ENCODE results near the gene SOX13. TPM values are rescaled to one million over a fixed set of nuclear protein-coding genes. Genes with fewer than 3 reads are reported as not detected.

Gene SOX13
- total RNA-seq, 4 donors from 2014 or later = 12.1 to 34.1 (median 33.4) TPM

DNA sequence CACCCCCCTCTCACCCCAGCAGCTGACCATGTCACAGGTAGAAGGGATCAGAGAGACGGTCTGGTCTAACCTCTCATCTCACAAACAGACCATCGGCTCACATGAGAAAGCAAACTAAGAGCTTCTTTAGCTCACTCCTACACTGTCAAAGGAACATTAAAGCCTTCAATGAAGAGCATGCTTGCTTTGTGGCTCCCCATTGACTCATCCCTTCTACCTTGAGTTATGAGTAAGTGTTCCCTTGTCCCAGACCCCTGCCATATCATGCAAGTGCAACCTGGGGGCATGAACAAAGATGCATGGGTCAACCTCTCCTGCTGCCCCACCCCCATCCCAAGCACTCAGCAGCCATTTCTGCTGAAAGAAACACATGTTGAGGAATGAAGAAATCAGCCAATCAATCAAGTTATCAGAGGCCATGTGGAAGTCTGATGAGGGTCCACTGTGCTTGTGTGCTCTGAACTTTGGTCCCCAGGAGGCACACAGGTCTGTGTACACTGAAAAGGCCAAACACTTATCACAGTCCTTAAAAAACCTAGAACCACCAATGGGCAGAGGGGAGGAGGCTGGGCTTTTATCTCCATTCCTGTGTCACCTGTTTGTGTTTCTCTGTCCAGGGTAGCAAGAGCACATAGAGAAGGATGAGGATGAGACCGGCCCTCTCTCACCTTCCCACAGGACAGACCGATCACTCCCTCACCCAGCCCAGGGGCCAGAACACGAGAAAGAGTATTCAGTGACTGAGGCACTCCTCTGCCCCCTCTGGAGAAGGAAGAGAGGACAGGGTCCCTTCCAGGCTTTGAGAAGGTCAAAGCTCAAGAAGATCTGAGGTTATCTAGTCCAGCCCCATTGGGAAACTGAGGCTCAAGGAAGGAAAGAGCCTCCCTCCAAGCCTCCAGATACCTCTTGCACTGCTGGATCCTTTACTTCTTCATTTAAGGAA is 69.4 kb downstream of the SOX13 start:
- no peaks in the 10 kb centered on the region for H3K4me1 ChIP-seq
- no peak for DNase-seq
- no peaks in the 10 kb centered on the region for H3K9me3 ChIP-seq
- no peak overlapping the region for H3K27ac ChIP-seq
- 72 to 76% methylated on average over 4 to 5 of the region's 5 CpGs for WGBS, 2 donors (ENCODE audit: low coverage in 1 of 2)
- no peaks in the 10 kb centered on the region for H3K36me3 ChIP-seq
- TF ChIP-seq POLR2A (IDR thresholded peaks at IDR 0.05) (no peak), CTCF (IDR thresholded peaks at IDR 0.05) (no peak), EP300 (IDR thresholded peaks at IDR 0.05; ENCODE audit: low read depth) (no peak), POLR2AphosphoS5 (IDR thresholded peaks at IDR 0.05) (no peak)
- intact Hi-C loops (cut with DNase I; ENCODE audit: low total_unique reads) (no loop called here), in situ Hi-C loops (cut with MboI; ENCODE audit: low pct_ligation_motif_present in 1 of 4, low pct_unique_long_range_greater_than_20kb in 1 of 4, low sequenced_read_pairs in 3 of 4) (no loop called here)
- no peaks in the 10 kb centered on the region for H3K27me3 ChIP-seq
- no peak overlapping the region for H3K4me3 ChIP-seq

GRCh38 chr1:204143276-204144041 is 70.5 kb downstream of the SOX13 start:
- no peaks in the 10 kb centered on the region for H3K36me3 ChIP-seq
- H3K27ac ChIP-seq = no peak overlapping the region
- DNase-seq = no peak
- no peak overlapping the region for H3K4me3 ChIP-seq
- H3K4me1 ChIP-seq = no peaks in the 10 kb centered on the region
- WGBS, 2 donors (ENCODE audit: low coverage in 1 of 2) = 80% methylated on average over 14 of the region's 14 CpGs; no CpG with 5 or more reads in 1 of the 2 donors
- no peak for TF ChIP-seq CTCF (IDR thresholded peaks at IDR 0.05)
- TF ChIP-seq POLR2A (IDR thresholded peaks at IDR 0.05) = no peak
- no peak for TF ChIP-seq POLR2AphosphoS5 (IDR thresholded peaks at IDR 0.05)
- no peaks in the 10 kb centered on the region for H3K27me3 ChIP-seq
- intact Hi-C loops (cut with DNase I; ENCODE audit: low total_unique reads) (no loop called here), in situ Hi-C loops (cut with MboI; ENCODE audit: low pct_ligation_motif_present in 1 of 4, low pct_unique_long_range_greater_than_20kb in 1 of 4, low sequenced_read_pairs in 3 of 4) (no loop called here)
- H3K9me3 ChIP-seq = no peaks in the 10 kb centered on the region

GRCh38 chr1:204145033-204145504 is 72.2 kb downstream of the SOX13 start:
- Histone ChIP-seq H3K9me3 (no peaks in the 10 kb centered on the region), H3K27me3 (no peaks in the 10 kb centered on the region), H3K27ac (no peak overlapping the region), H3K36me3 (no peaks in the 10 kb centered on the region), H3K4me3 (no peak overlapping the region), H3K4me1 (no peaks in the 10 kb centered on the region)
- DNase-seq = no peak
- WGBS, 2 donors (ENCODE audit: low coverage in 1 of 2) = 66 to 77% methylated on average over 2 to 4 of the region's 4 CpGs
- intact Hi-C loops (cut with DNase I; ENCODE audit: low total_unique reads) = no loop called here
- in situ Hi-C loops (cut with MboI; ENCODE audit: low pct_ligation_motif_present in 1 of 4, low pct_unique_long_range_greater_than_20kb in 1 of 4, low sequenced_read_pairs in 3 of 4) = no loop called here
- TF ChIP-seq POLR2AphosphoS5 (IDR thresholded peaks at IDR 0.05) = no peak

DNA sequence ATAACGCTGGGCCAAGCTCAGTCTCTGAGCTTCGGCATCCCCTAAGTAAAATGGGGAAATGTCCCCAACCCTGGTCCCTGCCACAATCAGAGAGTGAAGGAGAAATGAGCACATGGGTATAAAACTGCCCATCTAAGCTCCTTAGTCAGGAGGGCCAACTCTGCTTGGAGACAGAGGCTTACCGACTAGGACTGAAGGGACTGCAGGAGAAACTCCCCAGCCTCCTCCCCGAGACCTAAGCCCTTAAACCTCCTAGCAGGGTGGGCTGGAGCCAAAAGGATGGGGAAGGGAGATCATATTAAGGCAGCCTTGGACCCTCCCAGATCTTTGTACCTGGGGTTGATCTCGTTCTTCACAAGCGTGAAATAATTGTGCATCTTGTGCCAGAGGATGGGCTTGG is 73.4 kb downstream of the SOX13 start:
- no peak for TF ChIP-seq CTCF (IDR thresholded peaks at IDR 0.05)
- no peak for TF ChIP-seq POLR2AphosphoS5 (IDR thresholded peaks at IDR 0.05)
- no peak for TF ChIP-seq POLR2A (IDR thresholded peaks at IDR 0.05)
- TF ChIP-seq EP300 (IDR thresholded peaks at IDR 0.05; ENCODE audit: low read depth) = no peak
- Histone ChIP-seq H3K27me3 (peaks cover 7% of the 10 kb centered on the region), H3K36me3 (no peaks in the 10 kb centered on the region), H3K4me1 (peaks cover 0 to 2% (median 0%) of the 10 kb centered on the region in 4 donors), H3K27ac (no peak overlapping the region), H3K9me3 (no peaks in the 10 kb centered on the region), H3K4me3 (no peak overlapping the region)
- in situ Hi-C loops (cut with MboI; ENCODE audit: low pct_ligation_motif_present in 1 of 4, low pct_unique_long_range_greater_than_20kb in 1 of 4, low sequenced_read_pairs in 3 of 4) = no loop called here
- 85% methylated on average over 6 of the region's 6 CpGs; no CpG with 5 or more reads in 1 of the 2 donors for WGBS, 2 donors (ENCODE audit: low coverage in 1 of 2)
- no peak for DNase-seq
- intact Hi-C loops (cut with DNase I; ENCODE audit: low total_unique reads) = no loop called here

Data from transverse colon (tissue), 4 donors.